ENCODE results near the gene PCNX2.

DNA sequence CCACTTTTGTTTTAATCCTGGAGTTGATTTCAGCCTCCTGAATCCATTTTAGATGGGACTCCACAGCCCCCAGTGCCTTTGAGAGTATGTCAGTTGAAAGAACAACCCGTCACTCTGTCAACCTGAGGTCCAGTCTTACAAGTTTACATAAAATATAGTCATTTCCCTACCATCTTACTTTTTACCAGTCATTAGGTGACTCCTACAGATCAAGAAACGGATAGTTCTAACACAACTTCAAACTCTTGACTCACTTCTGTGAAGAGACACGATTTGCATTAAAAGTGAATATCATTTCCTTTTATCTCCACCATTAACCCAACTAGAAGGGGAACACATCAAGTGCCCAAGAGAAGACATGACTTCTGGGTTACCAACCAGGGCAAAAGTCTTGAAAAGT lies 198.0 kb downstream of the PCNX2 start:
- no peak for TF ChIP-seq POLR2A (IDR thresholded peaks at IDR 0.05)
- TF ChIP-seq, protein P1, sequence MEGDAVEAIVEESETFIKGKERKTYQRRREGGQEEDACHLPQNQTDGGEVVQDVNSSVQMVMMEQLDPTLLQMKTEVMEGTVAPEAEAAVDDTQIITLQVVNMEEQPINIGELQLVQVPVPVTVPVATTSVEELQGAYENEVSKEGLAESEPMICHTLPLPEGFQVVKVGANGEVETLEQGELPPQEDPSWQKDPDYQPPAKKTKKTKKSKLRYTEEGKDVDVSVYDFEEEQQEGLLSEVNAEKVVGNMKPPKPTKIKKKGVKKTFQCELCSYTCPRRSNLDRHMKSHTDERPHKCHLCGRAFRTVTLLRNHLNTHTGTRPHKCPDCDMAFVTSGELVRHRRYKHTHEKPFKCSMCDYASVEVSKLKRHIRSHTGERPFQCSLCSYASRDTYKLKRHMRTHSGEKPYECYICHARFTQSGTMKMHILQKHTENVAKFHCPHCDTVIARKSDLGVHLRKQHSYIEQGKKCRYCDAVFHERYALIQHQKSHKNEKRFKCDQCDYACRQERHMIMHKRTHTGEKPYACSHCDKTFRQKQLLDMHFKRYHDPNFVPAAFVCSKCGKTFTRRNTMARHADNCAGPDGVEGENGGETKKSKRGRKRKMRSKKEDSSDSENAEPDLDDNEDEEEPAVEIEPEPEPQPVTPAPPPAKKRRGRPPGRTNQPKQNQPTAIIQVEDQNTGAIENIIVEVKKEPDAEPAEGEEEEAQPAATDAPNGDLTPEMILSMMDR (IDR thresholded peaks at IDR 0.05): no peak
